Adrenal gland (tissue), 5 donors: Measurements from ENCODE around the gene CEP76.

Experiments
- POLR2A ChIP-seq, 2 donors: fragments of 450-650 bp; IDR thresholded peaks; one replicate each; pipeline ENCODE4 v1.6.1; 2017; ENCODE audit warnings: antibody characterized with exemption in 2 of 2, mild to moderate bottlenecking in 2 of 2, moderate library complexity in 1 of 2
- TF ChIP-seq, protein P1 (sequence below), 6 experiments: fragments of 450-650 bp in 4 of 6; fragments of 200-600 bp in 2 of 6; sonication (generic) in 1 of 6; IDR thresholded peaks; 1 replicate in 5 of 6; 2 replicates in 1 of 6; pipeline versions ENCODE4 v1.5.1 to v1.8.0; 2016 to 2021; ENCODE audit warnings: antibody characterized with exemption in 6 of 6, mild to moderate bottlenecking in 2 of 6, moderate library complexity in 1 of 6
- donor health status: DM: no; HTN: no; CAD: no.

DNA sequence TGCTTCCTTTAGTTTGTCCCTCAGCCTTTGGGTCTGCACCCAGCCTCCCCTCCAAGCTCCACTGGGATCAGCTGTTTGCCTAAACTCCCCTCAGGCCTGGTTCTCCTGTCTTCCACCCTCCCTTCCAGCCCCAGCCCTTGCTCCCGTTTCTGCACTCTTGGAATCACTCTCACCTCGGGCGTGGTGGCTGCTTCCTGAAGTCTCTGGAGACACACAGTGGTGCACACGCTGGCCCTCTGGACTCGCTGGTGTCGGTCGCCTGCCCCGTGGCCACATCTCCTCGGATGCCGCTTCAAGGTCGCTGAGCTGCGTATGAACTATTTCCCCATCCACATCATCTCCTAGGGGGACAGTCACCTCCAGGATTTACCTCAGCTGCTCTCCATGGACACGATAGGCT, 46.6 kb upstream of the CEP76 start:
- TF ChIP-seq POLR2A (IDR thresholded peaks at IDR 0.05), result no peak
- TF ChIP-seq, protein P1, sequence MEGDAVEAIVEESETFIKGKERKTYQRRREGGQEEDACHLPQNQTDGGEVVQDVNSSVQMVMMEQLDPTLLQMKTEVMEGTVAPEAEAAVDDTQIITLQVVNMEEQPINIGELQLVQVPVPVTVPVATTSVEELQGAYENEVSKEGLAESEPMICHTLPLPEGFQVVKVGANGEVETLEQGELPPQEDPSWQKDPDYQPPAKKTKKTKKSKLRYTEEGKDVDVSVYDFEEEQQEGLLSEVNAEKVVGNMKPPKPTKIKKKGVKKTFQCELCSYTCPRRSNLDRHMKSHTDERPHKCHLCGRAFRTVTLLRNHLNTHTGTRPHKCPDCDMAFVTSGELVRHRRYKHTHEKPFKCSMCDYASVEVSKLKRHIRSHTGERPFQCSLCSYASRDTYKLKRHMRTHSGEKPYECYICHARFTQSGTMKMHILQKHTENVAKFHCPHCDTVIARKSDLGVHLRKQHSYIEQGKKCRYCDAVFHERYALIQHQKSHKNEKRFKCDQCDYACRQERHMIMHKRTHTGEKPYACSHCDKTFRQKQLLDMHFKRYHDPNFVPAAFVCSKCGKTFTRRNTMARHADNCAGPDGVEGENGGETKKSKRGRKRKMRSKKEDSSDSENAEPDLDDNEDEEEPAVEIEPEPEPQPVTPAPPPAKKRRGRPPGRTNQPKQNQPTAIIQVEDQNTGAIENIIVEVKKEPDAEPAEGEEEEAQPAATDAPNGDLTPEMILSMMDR (IDR thresholded peaks at IDR 0.05), result no peak
